Stimulated activated CD8-positive, alpha-beta memory T cell treated with anti-CD3 and anti-CD28 coated beads, Interleukin-12 subunit alpha, Interleukin-12 subunit beta, amount 100 ng/mL, for 24 hours (primary cell): ENCODE results near the gene REPIN1.
"Not testable (repeated sequence)": the region's sequence is repeated elsewhere in the genome, so short reads cannot be mapped to it uniquely, and the experiment has no call there.

ENCODE experiments used
- DNase-seq: peaks from one replicate; pipeline ENCODE4 v3.0.0-alpha.2; 2020; ENCODE audit errors: extremely low read depth

REPIN1 gene

DNA sequence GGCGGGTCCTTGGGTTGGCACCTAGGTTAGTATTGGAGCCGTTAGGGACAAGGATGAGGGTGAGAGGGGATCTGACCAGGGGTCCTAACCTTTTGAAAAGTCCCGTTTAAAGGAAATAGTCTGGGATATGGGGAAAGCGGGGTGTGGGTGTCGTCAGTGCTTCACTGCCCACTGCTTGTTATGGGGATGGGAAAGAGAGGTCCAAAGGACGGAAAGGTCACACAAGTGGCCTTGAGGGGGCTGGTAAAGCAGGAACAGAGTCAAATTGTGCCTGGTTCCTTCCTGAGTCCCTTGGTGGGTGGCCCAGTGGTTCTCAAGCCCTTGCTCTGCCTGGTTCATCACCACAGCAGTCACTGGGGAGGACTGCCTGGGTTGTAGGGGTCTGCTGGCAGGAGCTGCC lies 7.9 kb downstream of the REPIN1 start:
- no peak for DNase-seq

- no peak for DNase-seq
Measured at GRCh38 chr7:150377196-150377595, 8.6 kb downstream of the REPIN1 start.

DNA sequence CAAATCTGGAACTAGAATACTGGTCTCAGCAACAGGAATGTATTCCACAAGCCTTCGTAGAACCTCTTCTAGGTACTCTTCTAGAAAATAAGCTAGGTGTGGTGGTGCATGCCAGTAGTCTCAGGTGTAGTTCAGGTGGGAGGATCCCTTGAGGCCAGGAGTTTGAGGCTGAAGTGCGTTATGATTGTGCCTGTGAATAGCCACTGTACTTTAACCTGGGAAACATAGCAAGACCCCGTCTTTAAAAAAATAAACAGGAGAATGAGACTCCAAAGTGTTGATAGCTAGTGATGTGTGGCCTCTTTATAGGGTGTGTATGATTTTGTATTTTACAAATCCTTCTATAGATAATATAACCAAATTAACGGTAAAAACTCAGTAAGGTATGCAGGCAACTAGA lies 9.0 kb downstream of the REPIN1 start:
- no peak for DNase-seq

DNA sequence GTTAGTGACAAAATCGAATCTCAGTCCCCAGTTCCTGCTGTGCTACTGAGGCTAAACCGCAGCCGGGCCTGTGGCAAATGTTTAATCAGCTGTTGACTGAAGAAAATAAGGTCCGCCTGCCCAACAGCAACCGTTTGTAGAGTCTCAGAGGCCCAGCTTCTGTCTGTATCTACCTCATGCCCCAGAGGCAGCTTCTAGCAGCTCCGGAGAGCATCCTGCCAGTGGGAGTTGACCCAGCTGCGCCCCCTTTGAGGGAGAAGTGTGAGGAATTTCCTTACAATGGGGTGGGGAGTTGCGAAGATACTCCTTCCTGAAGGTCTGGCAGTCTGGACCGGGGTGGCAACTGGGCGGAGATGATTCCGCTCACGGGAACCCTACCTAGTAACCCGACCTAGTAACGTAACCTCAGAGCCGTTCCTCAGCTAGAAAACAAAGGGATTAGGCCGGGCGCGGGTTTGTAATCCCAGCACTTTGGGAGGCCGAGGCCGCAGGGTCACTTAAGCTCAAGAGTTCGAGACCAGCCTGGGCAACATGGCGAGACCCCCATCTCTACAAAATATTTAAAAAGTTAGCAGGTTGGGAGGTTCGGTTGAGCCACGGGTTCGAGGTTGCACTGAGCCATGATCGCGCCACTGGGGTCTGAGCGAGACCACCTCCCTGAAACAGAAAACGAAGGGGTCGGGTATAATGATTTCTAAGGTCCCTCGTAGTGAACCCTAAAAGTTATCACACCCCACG lies 9.7 kb downstream of the REPIN1 start:
- no peak for DNase-seq

- peak; percentile 88 for DNase-seq
Measured at GRCh38 chr7:150378853-150379440, 10.3 kb downstream of the REPIN1 start, which contains the start of gene ZNF775. TSS of gene ZNF775 (plus strand) at chr7:150379330. CDS start at chr7:150388471, 9,141 bp downstream.

- no peak for DNase-seq
Measured at GRCh38 chr7:150379441-150380379, 11.1 kb downstream of the REPIN1 start.

- DNase-seq = no peak
Measured at GRCh38 chr7:150380463-150380862, 11.8 kb downstream of the REPIN1 start.

- no peak for DNase-seq
Measured at GRCh38 chr7:150381096-150381495, 12.5 kb downstream of the REPIN1 start.

DNA sequence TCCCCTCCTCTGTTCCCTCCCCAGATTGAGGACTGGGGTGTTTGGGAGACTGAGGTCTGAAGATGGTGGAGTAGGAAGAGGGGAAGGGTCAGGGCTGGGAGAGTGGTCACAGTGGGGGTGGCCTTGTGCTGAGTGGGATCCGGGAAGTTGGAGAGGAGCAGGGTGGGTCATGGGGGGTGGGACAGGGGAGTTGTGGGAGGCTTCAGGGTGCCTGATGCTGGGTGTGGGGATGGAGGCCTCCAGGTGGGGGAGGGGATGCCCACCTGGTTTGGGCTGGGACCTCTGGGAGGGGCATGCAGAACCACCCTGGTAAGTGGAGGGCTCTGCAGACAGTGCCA lies 13.1 kb downstream of the REPIN1 start:
- no peak for DNase-seq

DNA sequence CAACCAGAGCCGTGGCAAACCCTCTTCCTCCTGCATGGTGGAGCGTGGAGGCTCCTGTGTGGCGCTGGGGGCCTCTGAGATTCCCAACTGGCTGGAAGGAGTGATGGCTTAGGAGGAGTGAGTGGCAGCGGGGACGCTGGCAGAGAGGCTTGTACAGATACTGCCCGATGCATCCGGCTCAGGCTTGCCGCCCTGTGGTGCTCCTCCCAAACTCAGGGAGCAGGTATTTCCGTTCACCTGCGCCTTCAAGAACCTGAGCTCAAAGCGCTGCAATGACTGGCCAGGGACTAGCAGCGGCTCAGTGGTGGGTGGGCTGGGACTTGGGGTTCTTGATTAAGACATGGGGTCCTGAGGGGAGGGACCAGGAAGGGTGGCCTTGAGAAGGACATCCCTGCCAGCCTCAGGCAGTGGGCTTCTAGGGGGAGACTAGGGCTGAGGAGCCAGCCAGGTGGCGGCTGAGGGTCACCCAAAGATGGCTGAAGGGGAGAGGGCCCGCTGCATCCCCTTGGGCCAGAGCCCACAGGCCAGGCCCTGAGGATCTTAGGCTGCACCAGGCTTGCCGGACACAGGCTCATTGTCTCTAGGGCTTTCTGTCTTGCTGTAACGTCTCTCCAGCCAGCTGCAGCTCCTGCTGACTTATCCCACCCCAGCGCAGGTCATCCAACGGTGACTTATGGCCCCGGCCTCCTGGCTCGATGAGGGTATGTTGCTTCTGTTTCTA lies 13.7 kb downstream of the REPIN1 start:
- DNase-seq = no peak

DNA sequence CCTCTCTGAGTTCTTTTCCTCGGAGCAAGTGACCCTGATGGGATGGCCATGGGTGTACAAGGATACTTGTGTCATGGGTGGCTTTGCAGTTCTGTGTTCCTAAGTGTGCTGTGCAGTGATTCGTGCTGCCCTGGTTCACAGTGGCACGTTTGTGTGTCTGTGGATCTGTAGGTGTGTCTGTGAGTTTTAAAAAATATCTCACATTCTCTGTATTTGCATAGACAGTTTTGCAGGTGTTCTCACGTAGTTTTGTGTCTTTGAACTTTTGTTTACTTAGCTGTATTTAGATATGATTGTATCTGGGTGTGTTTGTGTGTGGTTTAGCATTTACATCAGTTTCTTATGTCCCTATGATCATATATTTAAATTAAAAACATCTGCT lies 14.2 kb downstream of the REPIN1 start:
- DNase-seq = no peak

GRCh38 chr7:150383710-150384397 lies 15.2 kb downstream of the REPIN1 start:
- DNase-seq = no peak

GRCh38 chr7:150384406-150385301 lies 16.0 kb downstream of the REPIN1 start:
- no peak for DNase-seq

DNA sequence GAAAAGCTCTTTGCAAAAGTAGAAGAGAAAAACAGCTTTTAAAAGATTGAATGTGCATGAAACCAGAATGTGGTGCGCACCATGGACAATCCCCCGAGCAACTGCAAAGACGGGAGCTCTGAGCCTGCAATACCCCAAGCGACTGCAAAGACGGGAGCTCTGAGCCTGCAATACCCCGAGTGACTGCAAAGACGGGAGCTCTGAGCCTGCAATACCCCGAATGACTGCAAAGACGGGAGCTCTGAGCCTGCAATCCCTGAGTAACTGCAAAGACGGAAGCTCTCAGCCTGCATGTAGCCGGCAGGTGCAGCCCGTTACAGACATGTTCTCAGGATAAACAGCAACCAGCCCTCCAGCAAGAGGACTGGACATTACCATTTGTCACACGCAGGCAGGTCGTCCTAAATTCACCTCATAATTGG lies 16.7 kb downstream of the REPIN1 start:
- no peak for DNase-seq

DNA sequence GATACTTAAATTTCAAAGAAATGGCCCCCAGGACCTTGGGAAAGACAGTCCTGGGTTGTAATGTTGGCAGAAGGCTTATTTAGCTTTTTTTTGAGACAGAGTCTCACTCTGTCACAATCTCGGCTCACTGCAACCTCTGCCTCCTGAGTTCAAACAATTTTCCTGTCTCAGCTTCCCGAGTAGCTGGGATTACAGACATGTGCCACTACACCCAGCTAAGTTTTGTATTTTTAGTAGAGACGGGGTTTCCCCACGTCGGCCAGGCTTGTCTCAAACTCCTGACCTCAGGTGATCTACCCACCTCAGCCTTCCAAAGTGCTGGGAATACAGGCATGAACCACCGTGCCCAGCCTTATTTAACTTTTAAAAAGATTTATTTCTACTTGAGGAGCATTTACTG lies 17.3 kb downstream of the REPIN1 start:
- not testable (repeated sequence) for DNase-seq

GRCh38 chr7:150388306-150388705 lies 19.7 kb downstream of the REPIN1 start:
- no peak for DNase-seq

DNA sequence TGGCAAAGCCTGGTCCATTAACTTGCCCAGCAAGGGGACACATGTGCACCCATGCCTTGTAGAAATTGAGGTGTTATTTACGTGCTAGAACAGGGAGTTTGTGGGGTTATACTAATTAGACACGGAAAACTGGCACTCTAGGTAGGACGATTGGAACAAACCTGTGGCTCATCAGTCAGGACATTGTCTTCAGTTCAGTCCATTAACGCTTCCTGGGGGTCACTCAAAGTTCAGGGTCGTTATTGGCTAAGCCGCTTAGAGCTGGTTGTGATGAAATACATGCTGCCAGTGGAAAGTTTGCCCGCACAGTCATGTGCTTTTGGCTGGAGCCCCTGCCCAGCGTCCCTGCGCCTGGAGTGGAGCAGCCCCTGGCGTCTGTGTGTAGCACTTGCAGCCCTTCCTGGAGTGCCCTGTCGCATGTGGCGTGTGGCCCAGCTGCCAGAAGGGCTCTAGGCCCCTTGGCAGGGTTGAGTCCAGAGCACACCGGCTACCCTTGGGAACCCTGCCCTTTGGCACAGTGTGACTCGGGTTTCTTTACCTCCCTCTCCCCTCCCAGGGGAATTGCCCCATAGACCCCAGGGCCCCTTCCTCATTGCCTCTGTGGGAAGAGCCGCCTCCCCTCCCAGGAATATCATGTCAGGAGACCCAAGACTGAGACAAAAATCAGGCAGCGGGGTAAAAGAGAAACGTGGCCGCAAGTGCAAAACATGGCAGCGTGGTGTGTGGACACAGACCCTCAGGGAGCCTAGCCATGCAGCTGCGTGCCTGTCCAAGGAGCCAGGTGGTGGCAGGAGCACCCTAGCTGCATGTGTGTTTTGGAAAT lies 20.3 kb downstream of the REPIN1 start:
- no peak for DNase-seq

DNA sequence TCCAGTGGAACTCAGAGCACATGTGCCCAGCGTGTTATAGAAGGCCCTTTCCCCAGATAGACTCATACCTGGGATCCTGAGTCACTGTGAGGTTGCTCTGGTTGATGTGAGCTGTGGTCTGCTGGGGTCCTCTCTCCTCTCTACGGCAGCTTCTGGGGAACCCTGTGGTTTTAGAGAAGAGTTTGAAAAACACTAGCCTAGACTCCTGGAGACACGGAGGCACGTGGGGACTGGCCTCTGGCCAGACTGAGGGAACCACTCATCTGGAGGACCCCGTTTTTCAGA lies 20.9 kb downstream of the REPIN1 start:
- no peak for DNase-seq

GRCh38 chr7:150390205-150390604 lies 21.6 kb downstream of the REPIN1 start:
- DNase-seq = no peak

- DNase-seq = no peak
Measured at GRCh38 chr7:150393325-150393724, 24.7 kb downstream of the REPIN1 start.
